A673 (cell line): ENCODE data around the gene TNFRSF25.

ENCODE experiments used
- CTCF ChIP-seq: fragments of 300-800, 200-600 bp; sonication (generic); conservative IDR thresholded peaks from 2 replicates; pipeline ENCODE4 v1.5.1; 2017; ENCODE audit warnings: low read depth, mild to moderate bottlenecking, antibody characterized with exemption, low read length, moderate library complexity, mixed read lengths
- EZH2 ChIP-seq: fragments of 200-600 bp; sonication (generic); IDR thresholded peaks from 2 replicates; pipeline ENCODE4 v1.6.1; 2017; ENCODE audit warnings: borderline replicate concordance, low read depth, mild to moderate bottlenecking, mixed read lengths, antibody characterized with exemption, low read length; ENCODE audit not compliant: poor library complexity, severe bottlenecking

GRCh38 chr1:6427441-6428390 lies 38.3 kb downstream of the TNFRSF25 start:
- no peak for TF ChIP-seq CTCF
- TF ChIP-seq EZH2 = no peak
